GM19467 (cell line): Measurements from ENCODE around the gene HTN3.
A peak's percentile ranks its signal among the peaks of the same experiment; 100 is the strongest.
"Not testable (repeated sequence)": the region's sequence is repeated elsewhere in the genome, so short reads cannot be mapped to it uniquely, and the experiment has no call there.

Source experiments
- ATAC-seq: cut with Tn5 transposase; IDR thresholded peaks from one replicate; pipeline ENCODE4 v1.9.1; 2021; ENCODE audit warnings: mild to moderate bottlenecking, moderate library complexity; ENCODE audit not compliant: unreplicated experiment

HTN3 gene

DNA sequence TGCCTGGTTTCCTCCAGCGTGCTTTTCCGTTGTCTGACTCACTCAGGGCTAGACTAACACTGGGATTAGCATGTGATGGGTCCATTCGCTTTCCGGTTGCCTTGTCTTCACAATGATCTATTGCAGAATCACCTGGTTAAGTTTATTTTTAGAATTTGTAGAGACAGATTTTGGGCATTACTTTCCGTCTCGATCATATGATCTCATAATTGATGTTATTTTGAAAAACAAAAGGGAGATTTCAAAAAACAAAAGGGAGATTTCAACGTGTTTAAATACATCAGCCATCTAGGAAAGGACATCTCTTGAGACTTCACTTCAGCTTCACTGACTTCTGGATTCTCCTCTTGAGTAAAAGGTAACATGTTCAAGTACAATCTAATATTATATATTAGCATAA is at the start of gene HTN3:
Gene HTN3 (plus strand): TSS at position 301 of the 400 bp plus-strand sequence. CDS start 2,282 bp downstream, outside the sequence.
- not testable (repeated sequence) for ATAC-seq

DNA sequence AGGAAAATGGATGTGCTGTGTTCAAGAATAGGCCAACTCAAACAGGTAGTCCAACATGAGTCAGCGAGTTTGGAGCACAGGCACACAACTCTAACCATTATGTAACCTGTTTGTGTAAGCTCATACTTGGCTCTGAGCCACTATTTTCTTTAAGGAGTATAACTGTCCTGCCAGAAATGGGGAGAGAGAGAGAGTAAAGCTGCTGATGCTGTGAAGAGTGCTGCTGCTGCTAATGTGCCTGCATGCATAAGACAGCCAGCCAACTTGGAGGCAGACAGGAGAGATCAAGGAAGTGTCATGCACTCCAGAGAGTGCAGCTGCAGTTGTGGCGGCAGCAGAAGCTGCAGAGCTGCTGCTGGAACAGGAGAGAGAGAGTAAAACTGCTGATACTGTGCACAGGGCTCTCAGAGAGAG is 44.2 kb upstream of the HTN3 start:
- ATAC-seq, result no peak

DNA sequence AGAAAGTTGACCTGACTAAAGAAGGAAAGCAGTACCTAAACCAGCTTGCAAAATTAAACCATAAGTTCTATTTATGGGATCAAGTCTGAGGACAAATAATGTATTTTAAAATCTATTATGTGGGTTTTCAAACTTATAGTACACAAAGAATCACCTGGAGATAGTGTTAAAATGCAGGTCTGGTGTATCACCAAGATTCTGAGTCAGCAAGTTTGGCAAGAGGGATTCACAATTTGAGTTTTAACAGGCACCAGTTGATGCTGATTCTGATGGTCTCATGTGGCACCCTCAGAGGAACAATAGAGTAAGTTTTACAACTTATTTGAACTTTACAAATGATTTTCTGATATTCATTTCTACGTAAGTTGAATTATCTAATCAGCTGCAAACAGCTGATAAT is 41.6 kb upstream of the HTN3 start:
- no peak for ATAC-seq

DNA sequence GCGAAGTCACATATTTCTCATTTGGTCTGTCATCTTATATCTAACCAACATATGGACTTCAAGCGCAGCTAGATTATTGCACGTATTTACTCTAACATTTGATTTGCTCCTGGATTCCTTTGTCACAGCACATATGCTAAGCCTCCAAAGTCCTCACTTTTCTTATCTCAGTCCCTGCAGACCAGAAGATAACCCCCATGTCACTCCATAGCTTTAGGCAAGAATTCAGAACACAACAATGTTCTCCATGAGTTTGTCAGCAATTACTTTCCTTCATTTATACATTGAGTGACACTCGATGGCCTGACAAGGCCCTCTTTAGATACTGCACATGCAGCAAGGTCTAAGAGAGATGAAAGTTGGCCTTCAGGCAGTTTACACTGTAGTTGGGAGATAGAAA is 37.2 kb upstream of the HTN3 start:
- ATAC-seq, result no peak

DNA sequence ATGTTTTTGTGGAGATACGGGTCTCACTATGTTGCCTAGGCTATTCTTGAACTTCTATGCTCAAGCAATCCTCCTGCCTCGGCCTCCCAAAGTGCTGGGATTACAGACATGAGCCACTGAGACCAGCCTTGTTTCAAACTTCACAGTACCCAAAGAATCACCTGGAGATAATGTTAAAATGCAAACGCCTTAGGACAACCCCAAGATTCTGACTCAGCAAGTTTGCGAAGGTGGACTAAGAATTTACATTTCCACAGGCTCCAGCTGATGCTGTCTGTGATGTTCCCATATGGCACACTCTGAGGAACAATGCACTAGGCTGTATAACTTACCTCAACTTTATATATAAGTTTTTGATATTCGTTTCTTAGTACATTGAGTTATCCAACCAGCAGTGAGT is 33.5 kb upstream of the HTN3 start:
- ATAC-seq, result no peak

DNA sequence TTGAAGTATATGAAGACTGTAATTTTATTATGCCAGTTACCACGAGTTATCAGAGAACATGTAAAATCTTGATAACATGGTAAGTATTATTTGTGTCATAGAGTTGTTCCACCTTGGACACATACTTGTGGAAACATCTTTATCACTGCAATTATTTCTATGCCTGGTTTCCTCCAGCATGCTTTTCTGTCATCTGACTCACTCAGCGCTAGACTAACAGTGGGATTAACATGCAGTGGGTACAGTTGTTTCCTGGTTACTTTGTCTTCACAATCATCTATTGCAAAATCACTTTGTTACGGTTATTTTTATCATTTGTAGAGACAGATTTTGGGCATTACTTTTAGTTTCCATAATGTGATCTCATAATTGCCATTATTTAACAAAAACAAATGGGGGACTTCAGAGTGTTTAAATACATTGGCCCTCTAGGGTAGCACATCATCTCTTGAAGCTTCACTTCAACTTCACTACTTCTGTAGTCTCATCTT is 32.7 kb upstream of the HTN3 start, which contains the start of gene STATH:
Gene STATH (plus strand): TSS at position 441 of the 491 bp plus-strand sequence. CDS start 2,472 bp downstream, outside the sequence.
- ATAC-seq, result no peak

DNA sequence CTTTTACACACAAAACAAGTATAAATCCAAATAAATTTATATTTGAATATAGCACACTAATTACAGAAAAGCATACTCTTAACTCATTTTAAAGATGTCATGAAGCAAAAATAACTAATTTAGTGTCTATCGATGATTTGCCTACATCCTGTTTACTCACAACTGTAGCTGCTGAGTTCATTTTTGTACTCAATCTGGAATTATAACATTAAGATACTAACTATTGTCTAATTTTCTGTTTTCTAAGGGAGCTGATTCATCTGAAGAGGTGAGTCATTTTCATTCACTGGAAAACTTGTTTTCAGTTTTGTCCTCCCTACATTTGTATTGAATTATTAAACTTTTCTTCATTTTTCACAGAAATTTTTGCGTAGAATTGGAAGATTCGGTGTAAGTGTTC is 28.8 kb upstream of the HTN3 start:
- ATAC-seq, result no peak

DNA sequence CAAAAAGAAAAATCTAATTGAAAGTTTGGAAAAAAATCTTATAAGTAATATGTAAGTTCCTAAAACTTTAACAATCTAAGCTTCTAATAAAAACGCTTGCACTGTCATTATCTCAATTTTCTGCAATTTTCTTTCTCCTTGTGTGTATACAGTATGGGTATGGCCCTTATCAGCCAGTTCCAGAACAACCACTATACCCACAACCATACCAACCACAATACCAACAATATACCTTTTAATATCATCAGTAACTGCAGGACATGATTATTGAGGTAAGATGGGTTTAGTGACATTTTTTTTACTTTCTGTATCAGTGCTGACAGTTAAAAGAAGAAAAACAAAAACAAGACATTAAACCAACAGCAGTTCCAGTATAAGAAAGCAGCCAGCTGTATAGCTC is 27.5 kb upstream of the HTN3 start:
- no peak for ATAC-seq

DNA sequence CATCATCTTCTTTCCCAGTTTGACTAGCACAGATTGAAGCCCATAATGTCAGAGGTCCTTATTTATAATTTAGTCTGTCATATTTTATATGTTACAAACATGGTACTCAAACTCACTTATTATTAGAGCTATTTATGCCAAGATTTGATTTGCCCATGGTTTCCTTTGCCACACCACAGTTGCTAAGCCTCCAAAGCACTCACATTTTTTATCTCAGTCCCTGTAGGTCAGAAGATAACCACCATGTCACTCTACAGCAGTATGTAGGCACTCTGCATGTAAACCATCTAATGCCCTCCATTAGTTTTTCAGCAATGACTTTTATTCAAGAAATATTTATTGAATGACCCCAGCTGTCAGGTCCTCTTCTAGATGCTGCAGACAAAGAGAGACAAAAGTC is 25.8 kb upstream of the HTN3 start:
- ATAC-seq, result no peak

DNA sequence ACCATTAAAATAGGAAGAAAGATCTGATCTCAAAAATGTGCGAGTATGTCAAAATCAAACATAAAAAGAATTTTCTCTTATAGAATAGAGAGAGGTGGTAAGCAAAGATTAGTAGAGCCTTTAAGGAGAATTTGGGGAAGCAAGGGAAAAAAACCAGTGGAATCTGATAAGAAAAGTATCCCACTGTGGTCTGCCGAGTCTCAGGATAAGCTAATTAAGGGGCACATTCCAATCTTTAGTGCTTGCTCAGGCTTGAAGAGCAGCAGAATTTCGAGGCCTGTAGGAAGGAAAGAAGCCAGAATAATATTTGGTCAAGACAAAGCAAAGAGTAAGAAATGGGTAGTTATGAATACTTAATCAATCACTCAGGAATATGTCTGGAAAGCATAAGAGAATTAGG is 19.5 kb upstream of the HTN3 start:
- no peak for ATAC-seq

DNA sequence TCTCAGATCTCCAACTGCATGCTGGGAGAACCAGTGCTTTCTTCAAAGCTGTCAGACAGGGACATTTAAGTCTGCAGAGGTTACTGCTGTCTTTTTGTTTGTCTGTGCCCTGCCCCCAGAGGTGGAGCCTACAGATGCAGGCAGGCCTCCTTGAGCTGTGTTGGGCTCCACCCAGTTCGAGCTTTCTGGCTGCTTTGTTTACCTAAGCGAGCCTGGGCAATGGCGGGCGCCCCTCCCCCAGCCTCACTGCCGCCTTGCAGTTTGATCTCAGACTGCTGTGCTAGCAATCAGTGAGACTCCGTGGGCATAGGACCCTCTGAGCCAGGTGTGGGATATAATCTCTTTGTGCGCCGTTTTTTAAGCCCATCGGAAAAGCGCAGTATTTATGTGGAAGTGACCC is 9.3 kb upstream of the HTN3 start:
- not testable (repeated sequence) for ATAC-seq

DNA sequence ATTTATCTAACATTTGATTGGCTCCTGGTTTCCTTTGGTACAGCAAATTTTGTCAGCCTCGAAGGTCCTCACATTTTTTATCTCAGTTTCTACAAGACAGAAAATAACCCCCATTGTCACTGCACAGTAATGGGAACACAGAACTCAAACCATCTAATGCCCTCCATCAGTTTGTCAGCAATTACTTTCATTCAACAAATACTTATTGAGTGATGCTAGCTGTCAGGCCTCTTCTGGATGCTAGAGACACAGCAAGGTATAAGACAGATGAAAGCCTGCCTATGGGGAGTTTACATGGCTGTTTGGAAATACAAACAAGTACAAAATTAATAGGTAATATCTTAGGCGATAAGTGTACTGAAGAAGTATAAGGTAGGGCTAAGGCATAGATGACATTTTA is 5.0 kb upstream of the HTN3 start:
- no peak for ATAC-seq

DNA sequence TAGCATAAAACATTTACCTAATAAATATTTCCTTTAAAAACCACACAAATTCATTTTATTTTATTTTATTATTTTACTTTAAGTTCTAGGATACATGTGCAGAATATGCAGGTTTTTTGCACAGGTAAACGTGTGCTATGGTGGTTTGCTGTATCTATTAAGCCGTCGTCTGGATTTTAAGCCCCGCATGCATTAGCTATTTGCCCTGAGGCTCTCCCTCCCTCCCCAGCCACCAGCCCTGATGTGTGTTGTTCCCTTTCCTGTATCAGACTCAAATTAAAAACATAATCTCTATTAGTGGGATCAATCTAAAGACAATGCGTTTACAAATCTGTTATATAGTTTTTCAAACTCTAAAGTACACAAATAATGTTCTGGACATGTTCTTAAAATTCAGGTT is 1.2 kb upstream of the HTN3 start:
- no peak for ATAC-seq

DNA sequence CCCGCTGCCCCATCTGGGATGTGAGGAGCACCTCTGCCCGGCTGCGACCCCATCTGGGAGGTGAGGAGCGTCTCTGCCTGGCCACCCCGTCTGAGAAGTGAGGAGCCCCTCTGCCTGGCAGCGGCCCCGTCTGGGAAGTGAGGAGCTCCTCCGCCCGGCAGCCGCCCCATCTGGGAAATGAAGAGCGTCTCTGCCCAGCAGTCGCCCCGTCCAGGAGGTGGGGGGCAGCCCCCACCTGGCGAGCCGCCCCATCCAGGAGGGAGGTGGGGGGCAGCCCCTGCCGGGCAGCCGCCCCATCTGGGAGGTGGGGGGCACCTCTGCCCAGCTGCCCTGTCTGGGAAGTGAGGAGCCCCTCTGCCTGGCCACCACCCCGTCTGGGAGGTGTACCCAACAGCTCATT is 9.3 kb downstream of the HTN3 start:
- not testable (repeated sequence) for ATAC-seq

DNA sequence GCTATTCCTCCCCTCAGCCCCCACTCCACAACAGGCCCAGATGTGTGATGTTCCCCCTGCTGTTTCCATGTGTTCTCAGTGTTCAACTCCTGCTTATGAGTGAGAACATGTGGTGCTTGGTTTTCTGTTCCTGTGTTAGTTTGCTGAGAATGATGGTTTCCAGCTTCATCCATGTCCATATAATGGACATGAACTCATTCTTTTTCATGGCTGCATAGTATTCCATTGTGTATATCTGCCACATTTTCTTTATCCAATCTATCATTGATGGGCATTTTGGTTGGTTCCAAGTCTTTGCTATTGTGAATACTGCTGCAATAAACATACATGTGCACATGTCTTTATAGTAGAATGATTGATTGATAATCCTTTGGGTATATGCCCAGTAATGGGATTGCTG is 11.7 kb downstream of the HTN3 start:
- ATAC-seq, result not testable (repeated sequence)

DNA sequence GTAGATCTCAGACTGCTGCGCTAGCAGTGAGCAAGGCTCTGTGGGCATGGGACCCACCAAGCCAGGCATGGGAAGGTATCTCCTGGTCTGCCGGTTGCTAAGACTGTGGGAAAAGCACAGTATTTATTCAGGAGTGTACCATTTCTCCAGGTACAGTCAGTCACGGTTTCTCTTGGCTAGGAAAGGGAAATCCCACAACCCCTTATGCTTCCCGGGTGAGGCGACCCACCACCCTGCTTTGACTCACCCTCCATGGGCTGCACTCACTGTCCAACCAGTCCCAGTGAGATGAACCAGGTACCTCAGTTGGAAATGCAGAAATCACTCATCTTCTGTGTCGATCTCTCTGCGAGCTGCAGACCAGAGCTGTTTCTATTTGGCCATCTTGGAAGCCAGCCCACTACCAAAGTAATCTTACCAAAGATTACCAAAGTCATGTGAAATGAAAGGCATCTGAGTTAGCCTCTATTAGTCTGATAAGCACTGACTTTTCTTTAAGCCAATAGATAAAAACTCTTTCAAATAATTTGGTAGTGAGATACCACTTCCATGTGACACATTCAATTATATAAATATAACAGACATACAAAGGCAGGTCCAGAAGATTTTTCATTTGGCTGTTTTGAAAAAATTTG is 13.5 kb downstream of the HTN3 start:
- ATAC-seq, result no peak

DNA sequence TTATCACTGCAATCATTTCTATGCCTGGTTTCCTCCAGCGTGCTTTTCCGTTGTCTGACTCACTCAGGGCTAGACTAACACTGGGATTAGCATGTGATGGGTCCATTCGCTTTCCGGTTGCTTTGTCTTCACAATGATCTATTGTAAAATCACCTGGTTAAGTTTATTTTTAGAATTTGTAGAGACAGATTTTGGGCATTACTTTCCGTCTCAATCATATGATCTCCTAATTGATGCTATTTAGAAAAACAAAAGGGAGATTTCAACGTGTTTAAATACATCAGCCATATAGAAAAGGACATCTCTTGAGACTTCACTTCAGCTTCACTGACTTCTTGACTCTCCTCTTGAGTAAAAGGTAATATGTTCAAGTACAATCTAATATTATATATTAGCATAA is 21.9 kb downstream of the HTN3 start, which contains the start of gene HTN1:
Gene HTN1 (plus strand): TSS at position 301 of the 400 bp plus-strand sequence. CDS start 2,639 bp downstream, outside the sequence.
- ATAC-seq, result not testable (repeated sequence)

DNA sequence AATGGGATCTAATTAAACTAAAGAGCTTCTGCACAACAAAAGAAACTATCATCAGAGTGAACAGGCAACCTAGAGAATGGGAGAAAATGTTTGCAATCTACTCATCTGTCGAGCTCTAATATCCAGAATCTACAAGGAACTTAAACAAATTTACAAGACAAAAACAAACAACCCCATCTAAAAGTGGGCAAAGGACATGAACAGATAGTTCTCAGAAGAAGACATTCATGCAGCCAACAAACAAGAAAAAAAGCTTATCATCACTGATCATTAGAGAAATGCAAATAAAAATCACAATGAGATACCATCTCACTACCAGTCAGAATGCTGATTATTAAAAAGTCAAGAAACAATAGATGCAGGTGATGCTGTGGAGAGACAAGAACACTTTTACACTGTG is 28.3 kb downstream of the HTN3 start:
- not testable (repeated sequence) for ATAC-seq

DNA sequence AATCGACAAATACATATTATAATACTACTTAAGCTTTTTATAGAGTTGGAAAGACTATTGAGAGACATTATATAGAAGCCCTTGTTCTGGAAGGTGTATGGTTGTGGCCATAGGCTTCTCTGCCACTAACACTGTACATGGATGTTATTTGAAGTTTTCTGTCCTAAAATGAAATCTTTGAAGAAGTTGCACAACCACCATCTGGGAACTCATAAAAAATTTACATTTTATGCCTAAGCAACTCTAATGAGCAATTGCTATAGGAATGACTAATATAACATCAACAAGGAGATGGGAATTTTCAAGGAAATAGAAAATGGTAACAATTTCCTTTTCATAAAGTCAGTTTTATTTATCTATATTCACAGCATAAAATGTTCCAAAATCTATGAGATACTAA is 29.4 kb downstream of the HTN3 start:
- ATAC-seq, result no peak

DNA sequence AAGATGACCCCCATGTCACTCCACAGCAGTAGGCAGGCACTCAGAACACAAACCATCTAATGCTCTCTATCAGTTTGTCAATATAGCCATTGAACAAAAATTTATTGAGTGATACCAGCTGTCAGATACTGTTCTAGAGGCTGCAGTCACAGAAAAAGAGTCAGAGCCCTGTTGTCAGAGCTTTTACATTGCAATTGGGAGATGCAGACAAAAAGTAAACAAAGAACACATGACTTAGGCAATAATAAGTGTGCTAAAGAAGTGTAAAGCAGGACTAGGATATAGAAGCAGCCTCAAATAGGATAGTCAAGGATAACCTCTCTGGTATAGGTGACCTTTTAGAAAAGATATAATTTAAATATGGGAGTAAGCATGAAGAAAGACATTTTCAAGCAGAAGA is 30.9 kb downstream of the HTN3 start:
- no peak for ATAC-seq

DNA sequence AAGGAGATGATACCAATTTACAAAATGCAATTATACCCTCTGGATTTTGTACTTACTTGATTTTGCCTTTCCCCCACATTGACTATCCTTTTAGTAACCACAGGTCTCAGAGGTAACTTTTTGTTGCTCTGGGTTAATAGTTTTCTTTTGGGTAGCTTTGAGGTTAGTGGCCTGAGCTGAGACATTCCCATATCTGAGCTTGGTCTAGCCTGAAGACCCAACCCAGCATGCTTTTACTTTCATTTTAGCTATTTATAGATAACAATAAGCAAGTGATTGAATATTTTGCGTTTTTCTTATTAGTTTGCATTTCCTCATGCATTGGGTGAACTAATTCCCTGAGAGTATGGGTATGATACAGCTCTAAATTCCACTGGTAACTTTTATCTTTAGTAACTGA is 33.7 kb downstream of the HTN3 start:
- peak; percentile 96 for ATAC-seq

DNA sequence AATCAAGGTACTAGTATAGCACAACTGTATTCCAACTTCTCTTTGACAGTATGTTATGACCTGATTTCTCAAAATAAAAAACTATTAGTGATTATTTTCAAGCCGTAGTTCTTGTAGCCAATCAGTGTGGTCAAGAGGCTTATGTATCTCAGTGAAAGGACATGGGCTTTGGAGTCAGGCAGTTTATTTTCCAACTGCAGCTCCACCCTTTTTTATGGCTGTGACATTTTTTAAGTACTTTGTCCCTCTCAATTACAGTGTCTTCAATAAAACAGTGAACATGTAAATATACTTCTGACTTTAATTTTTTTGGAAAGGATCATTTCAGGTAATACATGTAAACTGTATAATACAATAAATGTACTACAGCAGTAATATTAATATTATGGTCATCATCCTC is 51.9 kb downstream of the HTN3 start:
- no peak for ATAC-seq
